ENCODE results near the gene PTPRG. TPM values are rescaled to one million over a fixed set of nuclear protein-coding genes. Genes with fewer than 3 reads are reported as not detected.

Gene PTPRG
- total RNA-seq, 2 experiments from 2014 or later = 0.03 to 0.05 TPM

- H3K4me3 ChIP-seq (ENCODE audit: low read length) = no peak overlapping the region
- Mint-ChIP-seq H3K4me3 (no peak overlapping the region), H3K4me1 (ENCODE audit: low read depth) (no peaks in the 10 kb centered on the region), H3K27me3 (peaks cover 5% of the 10 kb centered on the region), H3K9me3 (no peaks in the 10 kb centered on the region), H3K36me3 (ENCODE audit: low read depth) (no peaks in the 10 kb centered on the region), H3K27ac (no peak overlapping the region)
- CTCF ChIA-PET = no interaction called here
- peaks cover 0 to 6% of the 10 kb centered on the region in 2 experiments for H3K9me3 ChIP-seq (ENCODE audit: control insufficient read depth in 1 of 2, insufficient read depth in 1 of 2, low read length in 2 of 2)
- no peaks in the 10 kb centered on the region for H3K4me1 ChIP-seq (ENCODE audit: insufficient read depth, low read length)
- no peak for TF ChIP-seq CTCF (IDR thresholded peaks at IDR 0.05)
- no peaks in the 10 kb centered on the region for H3K27me3 ChIP-seq (ENCODE audit: control insufficient read depth in 1 of 2, insufficient read depth in 2 of 2, low read length in 2 of 2)
- H3K27ac ChIP-seq (ENCODE audit: low read depth in 1 of 2, low read length in 2 of 2) = no peak overlapping the region
- DNase-seq (no peak), ATAC-seq (ENCODE audit: poor library complexity) (no peak)
- H3K36me3 ChIP-seq (ENCODE audit: insufficient read depth, low read length) = no peaks in the 10 kb centered on the region
- POLR2A ChIA-PET = no interaction called here
- intact Hi-C loops (cut with DNase I, micrococcal nuclease) = no loop called here
Measured at GRCh38 chr3:61639991-61640390, 78.6 kb downstream of the PTPRG start.

- POLR2A ChIA-PET = no interaction called here
- no peak for DNase-seq
Measured at GRCh38 chr3:61645148-61645547, 83.8 kb downstream of the PTPRG start.

GRCh38 chr3:61646360-61646759, 85.0 kb downstream of the PTPRG start:
- DNase-seq (no peak), ATAC-seq (ENCODE audit: poor library complexity) (no peak)
- ChIA-PET CTCF (no interaction called here), POLR2A (no interaction called here)
- no peaks in the 10 kb centered on the region for H3K27me3 Mint-ChIP-seq
- H3K36me3 Mint-ChIP-seq (ENCODE audit: low read depth) = no peaks in the 10 kb centered on the region
- no peak overlapping the region for H3K27ac Mint-ChIP-seq
- Histone ChIP-seq H3K27ac (ENCODE audit: low read depth in 1 of 2, low read length in 2 of 2) (no peak overlapping the region), H3K4me1 (ENCODE audit: insufficient read depth, low read length) (no peaks in the 10 kb centered on the region), H3K9me3 (ENCODE audit: control insufficient read depth in 1 of 2, insufficient read depth in 1 of 2, low read length in 2 of 2) (peaks cover 0 to 11% of the 10 kb centered on the region in 2 experiments), H3K4me3 (ENCODE audit: low read length) (no peak overlapping the region), H3K36me3 (ENCODE audit: insufficient read depth, low read length) (no peaks in the 10 kb centered on the region), H3K27me3 (ENCODE audit: control insufficient read depth in 1 of 2, insufficient read depth in 2 of 2, low read length in 2 of 2) (no peaks in the 10 kb centered on the region)
- TF ChIP-seq CTCF (IDR thresholded peaks at IDR 0.05) = no peak
- no peak overlapping the region for H3K4me3 Mint-ChIP-seq
- no peaks in the 10 kb centered on the region for H3K4me1 Mint-ChIP-seq (ENCODE audit: low read depth)
- no peaks in the 10 kb centered on the region for H3K9me3 Mint-ChIP-seq
- intact Hi-C loops (cut with DNase I, micrococcal nuclease) = loop anchor here in 1 of 2 experiments (5.0 kb wide), 1 partner anchor 899 kb away; no protein-coding TSS in a partner anchor

More at GRCh38 chr3:61645148-61645547, 83.8 kb downstream of the PTPRG start:
- Histone ChIP-seq H3K9me3 (ENCODE audit: control insufficient read depth in 1 of 2, insufficient read depth in 1 of 2, low read length in 2 of 2) (peaks cover 0 to 11% of the 10 kb centered on the region in 2 experiments), H3K27me3 (ENCODE audit: control insufficient read depth in 1 of 2, insufficient read depth in 2 of 2, low read length in 2 of 2) (no peaks in the 10 kb centered on the region), H3K4me3 (ENCODE audit: low read length) (no peak overlapping the region), H3K27ac (ENCODE audit: low read depth in 1 of 2, low read length in 2 of 2) (no peak overlapping the region), H3K4me1 (ENCODE audit: insufficient read depth, low read length) (no peaks in the 10 kb centered on the region), H3K36me3 (ENCODE audit: insufficient read depth, low read length) (no peaks in the 10 kb centered on the region)
- CTCF ChIA-PET = no interaction called here
- Mint-ChIP-seq H3K27ac (no peak overlapping the region), H3K27me3 (peaks cover 5% of the 10 kb centered on the region), H3K4me1 (ENCODE audit: low read depth) (no peaks in the 10 kb centered on the region), H3K4me3 (no peak overlapping the region), H3K9me3 (no peaks in the 10 kb centered on the region), H3K36me3 (ENCODE audit: low read depth) (no peaks in the 10 kb centered on the region)
- no peak for TF ChIP-seq CTCF (IDR thresholded peaks at IDR 0.05)
- intact Hi-C loops (cut with DNase I, micrococcal nuclease) = loop anchor here in 1 of 2 experiments (5.0 kb wide), 1 partner anchor 898 kb away; no protein-coding TSS in a partner anchor
- no peak for ATAC-seq (ENCODE audit: poor library complexity)

All from CD4-positive, alpha-beta T cell (primary cell).